Right lobe of liver (tissue), 6 donors: ENCODE measurements around the gene FAM156A. TPM values are rescaled to one million over a fixed set of nuclear protein-coding genes. Genes with fewer than 3 reads are reported as not detected.
"Not testable (repeated sequence)": the region's sequence is repeated elsewhere in the genome, so short reads cannot be mapped to it uniquely, and the experiment has no call there.

Experiments used
- ATAC-seq, 4 donors: fragments of 200-7000 bp; cut with Tn5 transposase; one replicate each; pipeline ENCODE4 v1.9.1; 2020; ENCODE audit warnings: mild to moderate bottlenecking in 4 of 4, moderate library complexity in 4 of 4
- DNase-seq, 3 donors: peaks; one replicate each; pipeline ENCODE4 v3.0.0-alpha.2; 2020
- H3K27ac ChIP-seq, 3 donors: fragments of 200-600 bp; one replicate each; pipeline ENCODE4 v1.8.0; 2022
- H3K27me3 ChIP-seq, 2 donors: fragments of 200-600 bp; one replicate each; pipeline ENCODE4 v1.8.0; 2022
- H3K36me3 ChIP-seq, 4 donors: fragments of 200-600 bp; sonication (generic) in 1 of 4; one replicate each; pipeline versions ENCODE4 v1.5.1 to v1.8.0; 2017 to 2022; ENCODE audit warnings: control low read depth in 1 of 4
- H3K4me1 ChIP-seq, 4 donors: fragments of 200-600 bp; sonication (generic) in 1 of 4; one replicate each; pipeline versions ENCODE4 v1.5.1 to v1.8.0; 2017 to 2022; ENCODE audit warnings: control low read depth in 1 of 4
- H3K4me3 ChIP-seq, 3 donors: fragments of 200-600 bp; one replicate each; pipeline ENCODE4 v1.8.0; 2022
- H3K9me3 ChIP-seq, 4 donors: fragments of 200-600 bp; sonication (generic) in 1 of 4; one replicate each; pipeline versions ENCODE4 v1.5.1 to v1.8.0; 2017 to 2022; ENCODE audit warnings: control low read depth in 1 of 4
- POLR2A ChIP-seq: fragments of 450-650 bp; IDR thresholded peaks from one replicate; pipeline ENCODE4 v1.6.1; 2017; ENCODE audit warnings: antibody characterized with exemption, mild to moderate bottlenecking
- WGBS: methylation state at CpG from one replicate; pipeline ENCODE4 v1.1.6; 2018; ENCODE audit warnings: low coverage, low lambda C conversion rate; ENCODE audit not compliant: insufficient coverage; ENCODE audit errors: missing lambda C conversion rate; 5-methylcytosine and 5-hydroxymethylcytosine counted together
- intact Hi-C, 2 donors: fragments of 100-400 bp; cut with DNase I; formaldehyde crosslinking; loops; one replicate each; pipeline versions ENCODE4 v1.11.2 to v1.14.1; 2022
- total RNA-seq, 6 experiments: library from RNA; depleted of rRNA in 2 of 6; stranded (reverse); fragments of >200 nt in 2 of 6; fragmentation: NEBNext Ultra II Directional in 3 of 6; extraction: Animal tissue kit (Norgen Biotek cat#: 25700) in 3 of 6; gene quantifications; one replicate each; pipeline versions ENCODE4 v1.1.0 to v1.2.4, GENCODE V29; 2016 to 2023
- TF ChIP-seq, protein P1 (sequence below), 4 donors: fragments of 200-600 bp in 3 of 4; fragments of 450-650 bp in 1 of 4; IDR thresholded peaks; one replicate each; pipeline versions ENCODE4 v1.5.1 to v1.8.0; 2016 to 2022; ENCODE audit warnings: antibody characterized with exemption in 4 of 4, mild to moderate bottlenecking in 2 of 4
- donor health status: DM: no; HTN: yes; CAD: no.
- donor health status: DM: no; HTN: no; CAD: no.
- donor health status: DM: no; HTN: no; CAD: no.
- donor health status: DM: no; HTN: yes; CAD: no.
- donor health status: DM: no; HTN: yes; CAD: no.

The FAM156A gene
- total RNA-seq, 6 experiments from 2014 or later = 4.5 to 9.7 (median 6.7) TPM

- no peaks in the 10 kb centered on the region for H3K9me3 ChIP-seq
- 5% methylated on average over 25 of the region's 27 CpGs for WGBS
Observed at GRCh38 chrX:52933976-52934703, 24.2 kb downstream of the FAM156A start.

DNA sequence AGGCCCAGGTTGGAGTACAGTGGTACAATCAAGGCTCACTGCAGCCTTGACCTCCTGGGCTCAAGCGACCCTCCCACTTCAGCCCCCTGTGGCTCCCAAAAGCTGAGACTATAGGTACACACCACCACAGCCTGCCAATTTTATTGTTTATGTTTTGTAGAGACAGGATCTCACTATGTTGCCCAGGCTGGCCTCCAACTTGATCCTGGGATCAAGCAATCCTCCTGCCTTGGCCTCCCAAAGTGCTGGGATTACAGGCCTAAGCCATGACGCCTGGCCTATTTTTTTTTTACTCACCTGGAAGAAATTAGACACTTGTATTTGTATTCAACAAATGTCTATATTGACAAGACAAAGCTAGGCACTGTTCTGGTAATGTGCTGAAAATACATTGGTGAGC is 25.1 kb downstream of the FAM156A start:
- H3K9me3 ChIP-seq = no peaks in the 10 kb centered on the region
- no peaks in the 10 kb centered on the region for H3K36me3 ChIP-seq
- H3K27ac ChIP-seq = no peak overlapping the region
- no peak overlapping the region for H3K4me3 ChIP-seq
- intact Hi-C loops = no loop called here
- WGBS = 78% methylated on average over 2 of the region's 2 CpGs
- no peaks in the 10 kb centered on the region for H3K27me3 ChIP-seq
- no peak for DNase-seq
- TF ChIP-seq, protein P1, sequence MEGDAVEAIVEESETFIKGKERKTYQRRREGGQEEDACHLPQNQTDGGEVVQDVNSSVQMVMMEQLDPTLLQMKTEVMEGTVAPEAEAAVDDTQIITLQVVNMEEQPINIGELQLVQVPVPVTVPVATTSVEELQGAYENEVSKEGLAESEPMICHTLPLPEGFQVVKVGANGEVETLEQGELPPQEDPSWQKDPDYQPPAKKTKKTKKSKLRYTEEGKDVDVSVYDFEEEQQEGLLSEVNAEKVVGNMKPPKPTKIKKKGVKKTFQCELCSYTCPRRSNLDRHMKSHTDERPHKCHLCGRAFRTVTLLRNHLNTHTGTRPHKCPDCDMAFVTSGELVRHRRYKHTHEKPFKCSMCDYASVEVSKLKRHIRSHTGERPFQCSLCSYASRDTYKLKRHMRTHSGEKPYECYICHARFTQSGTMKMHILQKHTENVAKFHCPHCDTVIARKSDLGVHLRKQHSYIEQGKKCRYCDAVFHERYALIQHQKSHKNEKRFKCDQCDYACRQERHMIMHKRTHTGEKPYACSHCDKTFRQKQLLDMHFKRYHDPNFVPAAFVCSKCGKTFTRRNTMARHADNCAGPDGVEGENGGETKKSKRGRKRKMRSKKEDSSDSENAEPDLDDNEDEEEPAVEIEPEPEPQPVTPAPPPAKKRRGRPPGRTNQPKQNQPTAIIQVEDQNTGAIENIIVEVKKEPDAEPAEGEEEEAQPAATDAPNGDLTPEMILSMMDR (IDR thresholded peaks at IDR 0.05) = no peak
- no peak for TF ChIP-seq POLR2A
- H3K4me1 ChIP-seq = peaks cover 0 to 6% (median 0%) of the 10 kb centered on the region in 4 donors
- no peak for ATAC-seq

More at GRCh38 chrX:52933976-52934703, 24.2 kb downstream of the FAM156A start:
- TF ChIP-seq POLR2A = no peak
- TF ChIP-seq, protein P1 (IDR thresholded peaks at IDR 0.05) = no peak
- Histone ChIP-seq H3K4me3 (peak overlapping the region; percentile 71 to 86 (median 73)), H3K27me3 (no peaks in the 10 kb centered on the region), H3K36me3 (no peaks in the 10 kb centered on the region), H3K27ac (peak overlapping the region; percentile 88 to 96 (median 90)), H3K4me1 (peaks cover 0 to 6% (median 0%) of the 10 kb centered on the region in 4 donors)
- intact Hi-C loops = no loop called here
- DNase-seq (no peak), ATAC-seq (no peak)

- H3K4me1 ChIP-seq, H3K27ac ChIP-seq, H3K9me3 ChIP-seq, ATAC-seq, intact Hi-C loops, DNase-seq, H3K36me3 ChIP-seq, H3K27me3 ChIP-seq, H3K4me3 ChIP-seq: not testable (repeated sequence)
- WGBS = 61% methylated on average over 6 of the region's 6 CpGs
Observed at GRCh38 chrX:52930214-52930613, 28.1 kb downstream of the FAM156A start.

DNA sequence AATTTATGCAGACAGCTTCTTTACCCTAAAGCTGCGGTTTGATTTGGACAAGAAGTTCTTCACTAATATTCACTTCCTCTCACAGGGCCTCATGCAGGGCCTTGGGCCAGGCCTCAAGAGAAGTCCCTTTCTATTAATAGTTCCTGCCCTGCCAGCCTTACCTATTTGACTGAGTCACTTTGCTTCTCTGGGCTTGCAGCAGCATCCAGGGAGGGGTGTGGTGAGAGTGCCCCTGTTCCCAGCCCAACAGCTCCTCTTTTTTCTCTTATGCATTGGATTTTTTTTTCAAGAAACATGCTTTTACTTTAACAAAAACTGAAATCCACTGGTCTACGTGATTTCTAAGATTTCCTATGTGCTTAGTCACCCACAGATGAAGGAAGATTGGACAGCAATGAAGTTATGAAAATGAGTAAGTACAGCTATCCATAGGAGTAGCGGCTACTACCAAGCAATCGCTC is 34.5 kb downstream of the FAM156A start:
- Histone ChIP-seq H3K27me3 (no peaks in the 10 kb centered on the region), H3K36me3 (no peaks in the 10 kb centered on the region), H3K4me3 (no peak overlapping the region), H3K27ac (no peak overlapping the region), H3K4me1 (no peaks in the 10 kb centered on the region), H3K9me3 (no peaks in the 10 kb centered on the region)
- intact Hi-C loops = no loop called here
- 53% methylated on average over 4 of the region's 4 CpGs for WGBS
- DNase-seq (no peak), ATAC-seq (no peak)
- no peak for TF ChIP-seq POLR2A
- TF ChIP-seq, protein P1 (IDR thresholded peaks at IDR 0.05) = no peak

GRCh38 chrX:52914704-52915103 is 43.6 kb downstream of the FAM156A start:
- ATAC-seq, H3K27me3 ChIP-seq, H3K36me3 ChIP-seq, H3K4me1 ChIP-seq, DNase-seq, H3K27ac ChIP-seq, H3K9me3 ChIP-seq, H3K4me3 ChIP-seq, intact Hi-C loops: not testable (repeated sequence)
- no CpG with 5 or more reads among the region's 3 CpGs for WGBS

DNA sequence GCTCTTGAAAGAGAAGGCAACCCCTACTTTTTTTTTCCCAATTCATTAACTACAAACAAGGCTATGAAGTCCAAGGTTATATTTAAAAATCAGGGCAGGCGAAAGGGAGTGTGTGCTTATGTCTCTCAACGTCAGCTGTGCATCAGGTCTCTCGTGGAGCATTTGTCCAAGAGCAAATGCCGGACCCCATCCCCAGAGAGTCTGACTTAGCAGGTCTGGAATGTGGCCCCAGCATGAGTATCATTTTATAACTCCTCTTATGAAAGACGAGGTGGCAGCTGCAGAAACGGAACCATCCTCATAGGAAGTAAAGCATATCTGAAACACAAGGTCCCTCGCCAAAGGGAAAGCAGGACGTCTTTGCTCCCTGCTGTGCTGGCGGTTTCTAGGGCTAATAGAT is 44.6 kb downstream of the FAM156A start:
- WGBS = no CpG with 5 or more reads among the region's 9 CpGs
- intact Hi-C loops, DNase-seq, H3K4me3 ChIP-seq, H3K27me3 ChIP-seq, H3K27ac ChIP-seq, H3K9me3 ChIP-seq, H3K4me1 ChIP-seq, H3K36me3 ChIP-seq, ATAC-seq: not testable (repeated sequence)

DNA sequence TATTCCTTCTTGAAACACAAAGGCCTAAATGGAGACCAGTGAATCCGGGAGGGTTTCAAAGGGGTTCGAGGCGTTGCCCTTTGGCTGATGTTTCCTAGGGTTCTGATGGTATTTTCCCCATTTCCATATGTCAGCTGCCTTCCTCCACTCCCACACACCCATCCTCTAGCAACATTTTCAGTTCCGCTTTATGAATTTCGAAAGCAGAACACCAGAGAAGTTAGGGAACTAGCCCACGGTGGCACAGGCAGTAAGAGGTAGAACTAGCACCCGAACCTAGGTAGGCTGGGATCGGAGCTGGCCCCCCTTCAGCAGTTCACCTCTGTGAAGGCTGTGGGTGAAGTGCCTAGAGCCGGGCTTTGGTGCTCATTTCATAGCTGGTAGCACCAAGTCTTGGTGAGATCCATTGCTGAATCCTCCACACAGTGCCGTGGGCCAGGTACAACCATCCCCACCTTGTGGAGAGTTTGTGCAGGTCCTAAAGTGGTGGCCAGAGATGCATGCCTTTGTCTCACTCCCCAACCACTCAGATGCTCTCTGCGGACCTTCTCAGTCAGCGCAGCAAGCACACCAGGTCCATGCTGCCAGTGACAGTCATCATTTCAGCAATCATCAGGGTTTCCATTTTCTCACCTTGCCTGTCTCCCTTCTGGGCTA is 48.9 kb downstream of the FAM156A start:
- WGBS = no CpG with 5 or more reads among the region's 12 CpGs
- DNase-seq, H3K27ac ChIP-seq, H3K9me3 ChIP-seq, H3K4me3 ChIP-seq, intact Hi-C loops, H3K27me3 ChIP-seq, H3K4me1 ChIP-seq, H3K36me3 ChIP-seq: not testable (repeated sequence)
- ATAC-seq = peak in 1 of 4 donors; percentile 36

DNA sequence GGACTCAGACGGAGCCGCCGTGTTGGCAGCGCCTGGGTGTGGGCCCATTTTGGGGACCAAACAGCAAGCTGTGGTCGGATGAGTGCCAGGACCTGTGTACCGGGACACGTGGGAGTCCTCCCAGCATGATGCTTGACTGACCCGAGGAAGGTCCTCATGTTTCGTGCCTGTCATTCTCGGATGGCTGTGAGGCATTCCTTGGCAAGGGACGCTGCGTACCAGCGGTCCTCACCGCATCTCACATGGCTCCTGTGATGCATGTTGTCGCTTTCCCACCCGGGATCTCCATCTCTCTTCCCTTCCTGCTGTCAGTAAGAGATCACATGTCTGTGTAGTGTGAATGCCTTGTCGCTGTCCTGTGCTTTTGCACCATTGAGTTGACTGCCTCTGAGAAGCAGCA is 50.4 kb downstream of the FAM156A start:
- ATAC-seq = peak in 1 of 4 donors; percentile 13
- intact Hi-C loops, H3K27ac ChIP-seq, H3K9me3 ChIP-seq, DNase-seq, H3K4me3 ChIP-seq, H3K36me3 ChIP-seq, H3K4me1 ChIP-seq, H3K27me3 ChIP-seq: not testable (repeated sequence)
- WGBS = no CpG with 5 or more reads among the region's 17 CpGs
